K562 (cell line): Measurements from ENCODE around the gene SORCS1. TPM values are rescaled to one million over a fixed set of nuclear protein-coding genes. Genes with fewer than 3 reads are reported as not detected.

ENCODE experiments used
- ATAC-seq: fragments of 200-7000 bp; cut with Tn5 transposase; 3 replicates; pipeline ENCODE4 v1.9.1; 2020; ENCODE audit warnings: moderate library complexity
- BruUV-seq: library from RNA; stranded (reverse); fragments of 400-500 nt; replicated peaks from 2 replicates; lab custom pipeline; 2021; lab: Mats Ljungman, UMichigan
- CTCF ChIA-PET: fragments of 300-600 bp; formaldehyde crosslinking; extraction: SDS; loops from one replicate; lab custom pipeline; 2021; ENCODE audit warnings: low intra/inter-chr PET ratio; lab: Yijun Ruan, JAX
- POLR2A ChIA-PET: fragments of 300-600, 350-650 bp; sonication (Branson Sonifier 250); formaldehyde crosslinking; extraction: SDS; loops from one replicate; lab custom pipeline; 2021; ENCODE audit warnings: antibody characterized with exemption, inconsistent platforms; lab: Yijun Ruan, JAX
- DNase-seq, 4 experiments: peaks; one replicate each; pipeline versions ENCODE4 v3.0.0 to v3.0.0-alpha.2; 2011 to 2018; ENCODE audit warnings: low spot score in 3 of 4, mixed read lengths in 3 of 4; ENCODE audit errors: extremely low read depth in 1 of 4
- FAIRE-seq: peaks from 2 replicates; lab custom pipeline; 2011; peaks lifted over from hg19 to GRCh38; lab: Jason Lieb, UNC
- H2AFZ ChIP-seq: 2 replicates; pipeline ENCODE4 v1.6.0; 2011; ENCODE audit warnings: low read depth, low read length, control low read depth, inconsistent platforms
- H3K27ac ChIP-seq: fragments of 200-600 bp; 3 replicates; pipeline ENCODE4 v1.8.0; 2011; ENCODE audit warnings: low read depth, mild to moderate bottlenecking, control low read depth, inconsistent platforms, low read length, moderate library complexity, mixed read lengths; ENCODE audit errors: extremely low read depth
- H3K27me3 ChIP-seq, 2 experiments: fragments of 300-600 bp in 1 of 2; 2 replicates in 1 of 2; 3 replicates in 1 of 2; pipeline versions ENCODE4 v1.6.0 to v1.8.0; 2011; ENCODE audit warnings: inconsistent platforms in 2 of 2, low read length in 2 of 2, mild to moderate bottlenecking in 1 of 2, mixed read lengths in 1 of 2, moderate library complexity in 1 of 2; ENCODE audit not compliant: control insufficient read depth in 2 of 2, insufficient read depth in 2 of 2
- H3K36me3 ChIP-seq: fragments of 300-600 bp; 3 replicates; pipeline ENCODE4 v1.8.0; 2011; ENCODE audit warnings: mild to moderate bottlenecking, low read length, inconsistent platforms; ENCODE audit not compliant: control insufficient read depth, insufficient read depth
- H3K4me1 ChIP-seq, 2 experiments: fragments of 200-600 bp in 1 of 2; replicated peaks in 1 of 2; 2 replicates in 1 of 2; 3 replicates in 1 of 2; pipeline versions ENCODE4 v1.5.1 to v1.8.0; 2011; ENCODE audit warnings: inconsistent platforms in 2 of 2, low read length in 2 of 2, mild to moderate bottlenecking in 1 of 2, mixed read lengths in 1 of 2, moderate library complexity in 1 of 2; ENCODE audit not compliant: control insufficient read depth in 2 of 2, insufficient read depth in 2 of 2
- H3K4me2 ChIP-seq: 2 replicates; pipeline ENCODE4 v1.6.1; 2011; ENCODE audit warnings: low read length, control low read depth, inconsistent platforms, mixed read lengths; ENCODE audit not compliant: insufficient read depth
- H3K4me3 ChIP-seq: fragments of 200-600 bp; sonication (generic), shearing (Covaris generic); 2 replicates; pipeline ENCODE4 v1.5.1; 2016; ENCODE audit warnings: control low read depth, inconsistent platforms
- H3K79me2 ChIP-seq: fragments of 200-600 bp; 3 replicates; pipeline ENCODE4 v1.8.0; 2011; ENCODE audit warnings: low read length, inconsistent platforms; ENCODE audit not compliant: control insufficient read depth, insufficient read depth
- H3K9ac ChIP-seq, 2 experiments: 2 replicates each; pipeline versions ENCODE4 v1.6.0 to v1.6.1; 2011; ENCODE audit warnings: low read depth in 2 of 2, low read length in 2 of 2, control low read depth in 1 of 2, inconsistent platforms in 1 of 2, mild to moderate bottlenecking in 1 of 2, mixed read lengths in 1 of 2; ENCODE audit not compliant: insufficient read depth in 1 of 2
- H3K9me1 ChIP-seq: one replicate; pipeline ENCODE4 v1.6.0; 2011; ENCODE audit warnings: inconsistent platforms, mild to moderate bottlenecking, low read length, moderate library complexity; ENCODE audit not compliant: control insufficient read depth, insufficient read depth
- H3K9me3 ChIP-seq: replicated peaks from 2 replicates; pipeline ENCODE4 v1.5.1; 2011; ENCODE audit warnings: low read depth, low read length, inconsistent platforms; ENCODE audit not compliant: control insufficient read depth, insufficient read depth
- H4K20me1 ChIP-seq: replicated peaks from 2 replicates; pipeline ENCODE4 v1.6.1; 2011; ENCODE audit warnings: low read length, inconsistent platforms, mixed read lengths; ENCODE audit not compliant: control insufficient read depth, insufficient read depth
- TRIM24 ChIP-seq, 2 experiments: fragments of 450-650 bp; IDR thresholded peaks; 2 replicates each; pipeline ENCODE4 v1.6.1; 2016
- WGBS: fragments of 100-300 bp; shearing (Covaris generic); methylation state at CpG from one replicate; pipeline ENCODE4 v1.1.6; 2016; ENCODE audit warnings: low coverage, mixed read lengths; ENCODE audit not compliant: insufficient coverage; ENCODE audit errors: missing lambda C conversion rate; 5-methylcytosine and 5-hydroxymethylcytosine counted together
- in situ Hi-C: fragments of 300-500 bp; cut with MboI; formaldehyde crosslinking; loops from 4 replicates; pipeline ENCODE4 v1.15.0; 2018; ENCODE audit warnings: inconsistent platforms, mixed read lengths
- intact Hi-C: fragments of 100-400 bp; cut with micrococcal nuclease; formaldehyde crosslinking; loops from 2 replicates; pipeline ENCODE4 v1.14.2; 2022
- polyA plus RNA-seq, 8 experiments: library from polyadenylated mRNA; depleted of rRNA in 4 of 8; stranded (reverse) in 5 of 8; unstranded in 3 of 8; fragments of >200 nt; fragmentation: Nextera tagmentation in 2 of 8; fragmentation: Illumina TruSeq in 1 of 8; extraction: Ambion mirVana in 2 of 8; extraction: Trizol in 1 of 8; gene quantifications; 2 replicates each; pipeline versions ENCODE4 v1.2.1 to v1.2.3, GENCODE V29; 2011 to 2014; ENCODE audit warnings: inconsistent platforms in 1 of 8, missing spikeins in 1 of 8
- total RNA-seq, 7 experiments: library from RNA; depleted of rRNA in 6 of 7; stranded (reverse); fragments of >200 nt in 6 of 7; fragmentation: Illumina TruSeq in 2 of 7; extraction: Trizol in 2 of 7; gene quantifications; 2 replicates each; pipeline versions ENCODE4 v1.2.1 to v1.2.3, GENCODE V29; 2011 to 2021; ENCODE audit warnings: low replicate concordance in 1 of 7
- TF ChIP-seq, protein P1 (sequence below), 3 experiments: fragments of 200-800 bp in 1 of 3; sonication (Bioruptor generic) in 1 of 3; sonication (generic) in 1 of 3; formaldehyde crosslinking in 1 of 3; IDR thresholded peaks; 2 replicates each; pipeline versions ENCODE4 v1.6.1 to v1.8.0; 2016 to 2022; ENCODE audit warnings: mild to moderate bottlenecking in 2 of 3, missing compliant biosample characterization in 2 of 3, missing genetic modification characterization in 2 of 3, missing genetic modification reagents in 1 of 3
- TF ChIP-seq, protein P2 (sequence below): sonication (generic); formaldehyde crosslinking; IDR thresholded peaks from 2 replicates; pipeline ENCODE4 v1.9.0; 2022; ENCODE audit warnings: mild to moderate bottlenecking, missing genetic modification reagents
- TF ChIP-seq, protein P3 (sequence below): fragments of 200-800 bp; sonication (Bioruptor generic); IDR thresholded peaks from 2 replicates; pipeline ENCODE4 v1.6.1; 2017; ENCODE audit warnings: missing genetic modification characterization, missing compliant biosample characterization

The SORCS1 gene
- total and polyA plus RNA-seq, 9 of the 15 experiments (the other 6 are each of a cell fraction or from before 2014, with no cell fraction given): 1.5 to 3.9 (median 2.7) TPM

DNA sequence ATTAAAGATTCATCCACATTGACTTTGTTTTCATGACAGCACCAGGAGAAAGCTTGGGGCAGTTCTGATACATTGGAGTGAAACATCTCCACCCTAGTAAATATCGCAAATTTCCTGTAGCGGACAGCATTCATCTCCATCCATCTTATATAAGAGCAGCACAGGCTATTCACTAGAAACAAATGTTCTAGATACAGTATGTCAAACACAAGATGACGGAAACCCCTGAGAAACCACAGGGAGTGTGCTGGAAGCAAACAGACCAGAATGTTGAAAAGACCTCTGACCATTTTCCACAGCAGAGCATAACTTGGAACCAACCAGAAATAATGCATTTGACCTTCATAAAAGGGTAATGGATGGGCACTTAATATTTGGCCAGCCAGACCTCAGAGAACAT is 343.9 kb downstream of the SORCS1 start:
- Histone ChIP-seq H3K27me3 (no peaks in the 10 kb centered on the region), H3K27ac (no peak overlapping the region), H3K4me1 (no peaks in the 10 kb centered on the region; a peak in 3 of 5 replicates), H3K4me2 (no peak overlapping the region), H3K79me2 (no peaks in the 10 kb centered on the region), H3K9me3 (no peaks in the 10 kb centered on the region), H3K36me3 (no peaks in the 10 kb centered on the region), H3K4me3 (no peak overlapping the region), H2AFZ (no peak overlapping the region), H3K9ac (no peak overlapping the region), H3K9me1 (no peaks in the 10 kb centered on the region), H4K20me1 (no peaks in the 10 kb centered on the region)
- BruUV-seq: no TSS peak
- POLR2A ChIA-PET: no interaction called here
- DNase-seq (no peak), FAIRE-seq (no peak), ATAC-seq (no peak)
- in situ Hi-C loops: no loop called here
- WGBS: 37% methylated on average over 2 of the region's 3 CpGs
- TF ChIP-seq TRIM24 (IDR thresholded peaks at IDR 0.05): no peak
- TF ChIP-seq, protein P1, sequence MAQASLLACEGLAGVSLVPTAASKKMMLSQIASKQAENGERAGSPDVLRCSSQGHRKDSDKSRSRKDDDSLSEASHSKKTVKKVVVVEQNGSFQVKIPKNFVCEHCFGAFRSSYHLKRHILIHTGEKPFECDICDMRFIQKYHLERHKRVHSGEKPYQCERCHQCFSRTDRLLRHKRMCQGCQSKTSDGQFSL (CRISPR knock-in tag; IDR thresholded peaks at IDR 0.05): no peak
- TF ChIP-seq, protein P1 (tag; IDR thresholded peaks at IDR 0.05): no peak
- TF ChIP-seq, protein P2, sequence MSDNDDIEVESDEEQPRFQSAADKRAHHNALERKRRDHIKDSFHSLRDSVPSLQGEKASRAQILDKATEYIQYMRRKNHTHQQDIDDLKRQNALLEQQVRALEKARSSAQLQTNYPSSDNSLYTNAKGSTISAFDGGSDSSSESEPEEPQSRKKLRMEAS: no peak
- TF ChIP-seq, protein P3, sequence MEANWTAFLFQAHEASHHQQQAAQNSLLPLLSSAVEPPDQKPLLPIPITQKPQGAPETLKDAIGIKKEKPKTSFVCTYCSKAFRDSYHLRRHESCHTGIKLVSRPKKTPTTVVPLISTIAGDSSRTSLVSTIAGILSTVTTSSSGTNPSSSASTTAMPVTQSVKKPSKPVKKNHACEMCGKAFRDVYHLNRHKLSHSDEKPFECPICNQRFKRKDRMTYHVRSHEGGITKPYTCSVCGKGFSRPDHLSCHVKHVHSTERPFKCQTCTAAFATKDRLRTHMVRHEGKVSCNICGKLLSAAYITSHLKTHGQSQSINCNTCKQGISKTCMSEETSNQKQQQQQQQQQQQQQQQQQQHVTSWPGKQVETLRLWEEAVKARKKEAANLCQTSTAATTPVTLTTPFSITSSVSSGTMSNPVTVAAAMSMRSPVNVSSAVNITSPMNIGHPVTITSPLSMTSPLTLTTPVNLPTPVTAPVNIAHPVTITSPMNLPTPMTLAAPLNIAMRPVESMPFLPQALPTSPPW: no peak
- CTCF ChIA-PET: no interaction called here
- intact Hi-C loops: no loop called here
